OCI-LY7 (cell line): ENCODE data around the gene RECQL. TPM values are rescaled to one million over a fixed set of nuclear protein-coding genes. Genes with fewer than 3 reads are reported as not detected.
A peak's percentile ranks its signal among the peaks of the same experiment; 100 is the strongest.

ENCODE experiments used
- Bru-seq: library from RNA; stranded (reverse); fragments of 400-500 nt; gene quantifications from one replicate; lab custom pipeline; 2021; lab: Mats Ljungman, UMichigan
- BruChase-seq, 2 experiments: library from RNA; stranded (reverse); fragments of 400-500 nt; gene quantifications; one replicate each; lab custom pipeline; 2021; lab: Mats Ljungman, UMichigan
- BruUV-seq: library from RNA; stranded (reverse); fragments of 400-500 nt; replicated peaks from 2 replicates; lab custom pipeline; 2021; lab: Mats Ljungman, UMichigan
- CTCF ChIA-PET: fragments of 300-600 bp; sonication (Branson Sonifier 250); formaldehyde crosslinking; loops from one replicate; lab custom pipeline; 2022; ENCODE audit warnings: antibody characterized with exemption; ENCODE audit not compliant: unreplicated experiment; lab: Charles Lee
- POLR2A ChIA-PET: fragments of 300-600 bp; sonication (Branson Sonifier 250); formaldehyde crosslinking; loops from one replicate; lab custom pipeline; 2022; ENCODE audit warnings: antibody characterized with exemption; lab: Charles Lee
- DNase-seq: peaks from one replicate; pipeline ENCODE4 v3.0.0-alpha.2; 2015; ENCODE audit warnings: low spot score
- H2AFZ ChIP-seq: fragments of 200-600 bp; sonication (generic), shearing (Covaris generic); 2 replicates; pipeline ENCODE4 v1.6.1; 2014; ENCODE audit warnings: mild to moderate bottlenecking, antibody characterized with exemption, low read length, moderate library complexity
- H3K27ac ChIP-seq: fragments of 200-600 bp; sonication (generic); 2 replicates; pipeline ENCODE4 v1.5.1; 2014; ENCODE audit warnings: mixed run types, low read depth, mild to moderate bottlenecking, moderate library complexity, low read length, inconsistent platforms; ENCODE audit not compliant: poor library complexity, severe bottlenecking
- H3K36me3 ChIP-seq: fragments of 200-600 bp; sonication (generic); 2 replicates; pipeline ENCODE4 v1.6.1; 2014; ENCODE audit warnings: mild to moderate bottlenecking, antibody characterized with exemption, low read length, moderate library complexity, mixed read lengths; ENCODE audit not compliant: insufficient read depth
- H3K4me1 ChIP-seq: fragments of 200-600 bp; sonication (generic); 2 replicates; pipeline ENCODE4 v1.5.1; 2014; ENCODE audit warnings: mild to moderate bottlenecking, low read length; ENCODE audit not compliant: insufficient read depth, poor library complexity, severe bottlenecking
- H3K4me2 ChIP-seq: fragments of 200-600 bp; sonication (generic); 2 replicates; pipeline ENCODE4 v1.6.1; 2014; ENCODE audit warnings: mild to moderate bottlenecking, low read length
- H3K4me3 ChIP-seq: fragments of 200-600 bp; sonication (generic); 2 replicates; pipeline ENCODE4 v1.5.1; 2014; ENCODE audit warnings: mild to moderate bottlenecking, low read depth, low read length; ENCODE audit not compliant: poor library complexity, severe bottlenecking
- H3K79me2 ChIP-seq: fragments of 200-600 bp; sonication (generic); 2 replicates; pipeline ENCODE4 v1.6.1; 2016; ENCODE audit warnings: low read depth, mild to moderate bottlenecking, low read length, moderate library complexity, mixed read lengths; ENCODE audit not compliant: insufficient read depth
- H3K9me2 ChIP-seq: fragments of 200-600 bp; sonication (generic); 2 replicates; pipeline ENCODE4 v1.6.1; 2016; ENCODE audit warnings: mild to moderate bottlenecking, low read length, mixed read lengths; ENCODE audit not compliant: insufficient read depth
- H3K9me3 ChIP-seq: fragments of 200-600 bp; sonication (generic); 2 replicates; pipeline ENCODE4 v1.6.1; 2014; ENCODE audit warnings: mild to moderate bottlenecking, mixed run types, low read length, mixed read lengths
- H4K20me1 ChIP-seq: fragments of 200-600 bp; sonication (generic); 2 replicates; pipeline ENCODE4 v1.6.1; 2014; ENCODE audit warnings: mild to moderate bottlenecking, antibody characterized with exemption, low read length, moderate library complexity, mixed read lengths; ENCODE audit not compliant: insufficient read depth
- CTCF ChIP-seq: fragments of 200-600 bp; sonication (generic); conservative IDR thresholded peaks from 2 replicates; pipeline ENCODE4 v1.5.1; 2014; ENCODE audit warnings: mild to moderate bottlenecking, antibody characterized with exemption, low read length, moderate library complexity, mixed read lengths
- EZH2phosphoT487 ChIP-seq: fragments of 200-600 bp; sonication (generic); IDR thresholded peaks from 2 replicates; pipeline ENCODE4 v1.6.1; 2018; ENCODE audit warnings: low read depth, borderline replicate concordance, mild to moderate bottlenecking, mixed run types, antibody characterized with exemption, low read length, moderate library complexity, mixed read lengths
- intact Hi-C: fragments of 100-400 bp; cut with micrococcal nuclease; formaldehyde crosslinking; loops from one replicate; pipeline ENCODE4 v1.10.0; 2022; ENCODE audit not compliant: unreplicated experiment
- long read RNA-seq: library from polyadenylated mRNA; stranded (forward); transcript quantifications from one replicate; pipeline ENCODE4 v2.0.0, GENCODE V29; 2022
- total RNA-seq, 2 experiments: library from RNA; depleted of rRNA in 1 of 2; stranded (reverse); fragments of >200 nt in 1 of 2; shearing (Covaris generic) in 1 of 2; gene quantifications; 2 replicates each; pipeline ENCODE4 v1.2.3, GENCODE V29; 2014 to 2022

RECQL gene
- total RNA-seq (2014; rRNA removed; shearing (Covaris generic)) (53.1 and 55.9 TPM in 2 replicates), total RNA-seq (2022) (70.3 and 72.8 TPM in 2 replicates), Bru-seq, nascent RNA (percentile 89 among the genes with signal in this experiment), BruChase-seq, experiment 1, labeled RNA remaining after a 6-hour chase (percentile 94 among the genes with signal in this experiment), BruChase-seq, experiment 2, labeled RNA remaining after a 2-hour chase (percentile 87 among the genes with signal in this experiment)
- long read RNA-seq, transcript RECQL-203 (16 exons, 2,572 nt) = major isoform, 76 of 303 reads
- long read RNA-seq, transcript RECQL-204 (15 exons, 3,702 nt) = minor isoform, 70 of 303 reads
- long read RNA-seq, partial matches to known transcripts = 17 of 303 reads
- long read RNA-seq, other reads (novel, unspliced or antisense) = 140 of 303 reads

GRCh38 chr12:21501258-21502163 is at the start of gene RECQL, which contains the start of gene GOLT1B:
Gene RECQL (minus strand): TSS chr12:21501635. CDS start chr12:21499570, 2,065 bp downstream.
Gene GOLT1B (plus strand): TSS chr12:21501789. CDS start chr12:21501924, 135 bp downstream.
- POLR2A ChIA-PET = interaction anchor here (0.6 to 1.6 kb wide), 10 partner anchors 10 to 156 kb away, joined by 3 to 10 read pairs (median 4); partner anchors contain the start of genes LDHB, PYROXD1 and SPX

GRCh38 chr12:21547437-21547836 is 46.0 kb upstream of the RECQL start:
- no TSS peak for BruUV-seq
- Histone ChIP-seq H3K27ac (no peak overlapping the region), H2AFZ (no peak overlapping the region), H3K4me2 (no peak overlapping the region), H4K20me1 (no peaks in the 10 kb centered on the region), H3K4me1 (no peaks in the 10 kb centered on the region), H3K79me2 (no peaks in the 10 kb centered on the region), H3K4me3 (no peak overlapping the region), H3K36me3 (no peaks in the 10 kb centered on the region), H3K9me3 (no peaks in the 10 kb centered on the region), H3K9me2 (no peaks in the 10 kb centered on the region)
- CTCF ChIA-PET = no interaction called here
- intact Hi-C loops = no loop called here
- POLR2A ChIA-PET = interaction anchor here (0.7 to 2.3 kb wide), 2 partner anchors 10 to 22 kb away, joined by 3 to 7 read pairs; no protein-coding TSS in a partner anchor
- TF ChIP-seq CTCF (no peak), EZH2phosphoT487 (no peak)
- DNase-seq = no peak

More at GRCh38 chr12:21501258-21502163, at the start of gene RECQL, which contains the start of gene GOLT1B:
- Histone ChIP-seq H3K79me2 (peaks cover 77% of the 10 kb centered on the region), H3K9me3 (no peaks in the 10 kb centered on the region), H4K20me1 (peaks cover 20% of the 10 kb centered on the region; the same call in 1 of the 2 replicates), H2AFZ (peak within 1 kb of the TSS; percentile 95), H3K27ac (peak within 1 kb of the TSS; percentile 82), H3K9me2 (no peaks in the 10 kb centered on the region), H3K4me1 (peaks cover 31% of the 10 kb centered on the region), H3K36me3 (peaks cover 28% of the 10 kb centered on the region), H3K4me2 (peak within 1 kb of the TSS; percentile 86), H3K4me3 (peak within 1 kb of the TSS; percentile 99)
- no peak for TF ChIP-seq EZH2phosphoT487
- no peak for TF ChIP-seq CTCF
- intact Hi-C loops = loop anchor here (1.0 to 2.0 kb wide), 2 partner anchors 65 to 156 kb away; partner anchors contain the start of genes LDHB and PYROXD1
- no TSS peak for BruUV-seq
- DNase-seq = peak; percentile 97
- CTCF ChIA-PET = no interaction called here
